GM23338 (cell line): ENCODE measurements around the gene STK17A. TPM values are rescaled to one million over a fixed set of nuclear protein-coding genes. Genes with fewer than 3 reads are reported as not detected.

Experiments
- ATAC-seq: fragments of 200-7000 bp; cut with Tn5 transposase; 3 replicates; pipeline ENCODE4 v1.9.1; 2020
- DNase-seq: peaks from one replicate; pipeline ENCODE4 v3.0.0-alpha.2; 2015; ENCODE audit warnings: low spot score
- H2AFZ ChIP-seq: fragments of 200-600 bp; sonication (generic); 2 replicates; pipeline ENCODE4 v1.8.0; 2016; ENCODE audit warnings: antibody characterized with exemption, mild to moderate bottlenecking, moderate library complexity
- H3F3A ChIP-seq: fragments of 200-600 bp; sonication (generic); replicated peaks from 2 replicates; pipeline ENCODE4 v1.8.0; 2017; ENCODE audit warnings: antibody characterized with exemption, mixed run types, low read depth
- H3K27ac ChIP-seq: fragments of 200-600 bp; sonication (generic); 2 replicates; pipeline ENCODE4 v1.6.1; 2016; ENCODE audit warnings: low read depth
- H3K27me3 ChIP-seq: fragments of 200-600 bp; sonication (generic); 2 replicates; pipeline ENCODE4 v1.8.0; 2016; ENCODE audit warnings: mild to moderate bottlenecking, mixed run types, moderate library complexity; ENCODE audit not compliant: insufficient read depth
- H3K36me3 ChIP-seq: fragments of 200-600 bp; sonication (generic); 2 replicates; pipeline ENCODE4 v1.8.0; 2016; ENCODE audit warnings: mild to moderate bottlenecking; ENCODE audit not compliant: insufficient read depth
- H3K4me1 ChIP-seq: fragments of 200-600 bp; sonication (generic); 2 replicates; pipeline ENCODE4 v1.8.0; 2016; ENCODE audit warnings: mild to moderate bottlenecking, moderate library complexity; ENCODE audit not compliant: insufficient read depth
- H3K4me2 ChIP-seq: fragments of 200-600 bp; sonication (generic); 2 replicates; pipeline ENCODE4 v1.7.1; 2017; ENCODE audit warnings: mixed run types
- H3K4me3 ChIP-seq: fragments of 200-600 bp; sonication (generic); 2 replicates; pipeline ENCODE4 v1.6.1; 2016; ENCODE audit warnings: mixed run types
- H3K79me2 ChIP-seq: fragments of 200-600 bp; sonication (generic); replicated peaks from 2 replicates; pipeline ENCODE4 v1.8.0; 2017; ENCODE audit warnings: mild to moderate bottlenecking; ENCODE audit not compliant: insufficient read depth
- H3K9me2 ChIP-seq: fragments of 200-600 bp; sonication (generic); 2 replicates; pipeline ENCODE4 v1.8.0; 2017; ENCODE audit not compliant: insufficient read depth
- H4K20me1 ChIP-seq: fragments of 200-600 bp; sonication (generic); replicated peaks from 2 replicates; pipeline ENCODE4 v1.8.0; 2017; ENCODE audit warnings: mild to moderate bottlenecking; ENCODE audit not compliant: insufficient read depth
- H3K27ac Mint-ChIP-seq: 2 replicates; pipeline ENCODE4 v1.8.0; 2020; ENCODE audit warnings: inconsistent platforms, mild to moderate bottlenecking, moderate library complexity, mixed read lengths
- H3K27me3 Mint-ChIP-seq: 3 replicates; pipeline ENCODE4 v1.8.0; 2022; ENCODE audit warnings: low read depth, mild to moderate bottlenecking, moderate library complexity, mixed read lengths, inconsistent platforms; ENCODE audit not compliant: insufficient read depth, poor library complexity
- H3K36me3 Mint-ChIP-seq: 3 replicates; pipeline ENCODE4 v1.8.0; 2021; ENCODE audit warnings: low read depth, mild to moderate bottlenecking, inconsistent platforms, moderate library complexity, mixed read lengths
- H3K4me1 Mint-ChIP-seq: 3 replicates; pipeline ENCODE4 v1.8.0; 2020; ENCODE audit warnings: mild to moderate bottlenecking, inconsistent platforms, mixed read lengths
- H3K4me3 Mint-ChIP-seq: 3 replicates; pipeline ENCODE4 v1.8.0; 2021; ENCODE audit warnings: moderate library complexity, mild to moderate bottlenecking, inconsistent platforms, mixed read lengths
- H3K9me3 Mint-ChIP-seq: 3 replicates; pipeline ENCODE4 v1.8.0; 2020; ENCODE audit warnings: moderate library complexity, mild to moderate bottlenecking, inconsistent platforms, mixed read lengths
- CREB1 ChIP-seq: fragments of 250-450 bp; sonication (Bioruptor Pico); IDR thresholded peaks from 2 replicates; pipeline ENCODE4 v1.5.0; 2020; ENCODE audit warnings: low read depth, mild to moderate bottlenecking, moderate library complexity
- EZH2 ChIP-seq: fragments of 200-600 bp; sonication (generic); IDR thresholded peaks from one replicate; pipeline ENCODE4 v1.8.0; 2017; ENCODE audit warnings: antibody characterized with exemption, mild to moderate bottlenecking, low read depth; ENCODE audit not compliant: unreplicated experiment
- EZH2phosphoT487 ChIP-seq: fragments of 200-600 bp; sonication (generic); IDR thresholded peaks from one replicate; pipeline ENCODE4 v1.8.1; 2018; ENCODE audit warnings: antibody characterized with exemption; ENCODE audit not compliant: unreplicated experiment
- JUNB ChIP-seq: IDR thresholded peaks from one replicate; pipeline ENCODE4 v1.6.1; 2016; ENCODE audit warnings: antibody characterized with exemption; ENCODE audit not compliant: unreplicated experiment
- NANOG ChIP-seq: IDR thresholded peaks from 2 replicates; pipeline ENCODE4 v1.6.1; 2016; ENCODE audit warnings: antibody characterized with exemption, borderline replicate concordance
- REST ChIP-seq: IDR thresholded peaks from one replicate; pipeline ENCODE4 v1.6.1; 2018; ENCODE audit warnings: antibody characterized with exemption; ENCODE audit not compliant: unreplicated experiment
- ZNF331 ChIP-seq: fragments of 250-450 bp; sonication (Bioruptor Pico); IDR thresholded peaks from 2 replicates; pipeline ENCODE4 v1.5.0; 2020; ENCODE audit warnings: low read depth, mild to moderate bottlenecking, moderate library complexity
- ZNF462 ChIP-seq: fragments of 250-450 bp; sonication (Bioruptor Pico); IDR thresholded peaks from 2 replicates; pipeline ENCODE4 v1.5.0; 2020; ENCODE audit warnings: mild to moderate bottlenecking, moderate library complexity
- polyA plus RNA-seq: library from polyadenylated mRNA; unstranded; fragments of >200 nt; fragmentation: Nextera tagmentation; extraction: Ambion mirVana; gene quantifications from 2 replicates; pipeline ENCODE4 v1.2.1, GENCODE V29; 2016
- total RNA-seq: library from RNA; depleted of rRNA; stranded (reverse); fragments of >200 nt; shearing (Covaris generic); gene quantifications from 2 replicates; pipeline ENCODE4 v1.2.3, GENCODE V29; 2014
- TF ChIP-seq, protein P1 (sequence below): IDR thresholded peaks from 2 replicates; pipeline ENCODE4 v1.6.1; 2016; ENCODE audit warnings: antibody characterized with exemption

Gene STK17A
- total and polyA plus RNA-seq, 2 experiments from 2014 or later, result 21.2 to 21.8 TPM

DNA sequence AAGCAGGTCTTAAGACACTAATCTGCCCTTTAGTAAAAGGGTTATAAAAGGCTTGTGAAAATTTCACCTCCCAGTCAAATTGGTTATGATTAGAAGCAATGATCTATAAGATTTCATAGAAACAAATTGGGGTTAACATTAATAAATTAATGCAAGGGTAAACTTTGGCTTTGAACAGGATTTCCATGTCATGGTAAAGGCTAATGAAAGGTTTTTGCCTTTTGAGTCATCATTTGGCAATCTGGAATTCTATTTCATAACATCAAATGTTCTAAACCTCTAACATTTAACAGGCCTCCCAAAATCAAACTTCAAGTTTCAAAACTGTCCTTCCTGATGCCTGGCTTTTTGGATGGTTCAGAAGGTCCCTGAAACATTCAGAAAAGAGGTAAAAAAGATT is 84.0 kb downstream of the STK17A start:
- peaks cover 40% of the 10 kb centered on the region for H3K4me1 ChIP-seq
- H3K36me3 ChIP-seq, result no peaks in the 10 kb centered on the region
- Mint-ChIP-seq H3K4me3 (no peak overlapping the region), H3K27ac (no peak overlapping the region), H3K36me3 (peaks cover 60% of the 10 kb centered on the region), H3K9me3 (peaks cover 23% of the 10 kb centered on the region; the same call in 2 of the 3 replicates), H3K4me1 (peaks cover 18% of the 10 kb centered on the region), H3K27me3 (no peaks in the 10 kb centered on the region)
- TF ChIP-seq CREB1 (CRISPR knock-in tag) (no peak), EZH2 (no peak), ZNF331 (CRISPR knock-in tag) (no peak), JUNB (no peak), EZH2phosphoT487 (no peak), ZNF462 (no peak), NANOG (no peak), REST (no peak)
- TF ChIP-seq, protein P1, sequence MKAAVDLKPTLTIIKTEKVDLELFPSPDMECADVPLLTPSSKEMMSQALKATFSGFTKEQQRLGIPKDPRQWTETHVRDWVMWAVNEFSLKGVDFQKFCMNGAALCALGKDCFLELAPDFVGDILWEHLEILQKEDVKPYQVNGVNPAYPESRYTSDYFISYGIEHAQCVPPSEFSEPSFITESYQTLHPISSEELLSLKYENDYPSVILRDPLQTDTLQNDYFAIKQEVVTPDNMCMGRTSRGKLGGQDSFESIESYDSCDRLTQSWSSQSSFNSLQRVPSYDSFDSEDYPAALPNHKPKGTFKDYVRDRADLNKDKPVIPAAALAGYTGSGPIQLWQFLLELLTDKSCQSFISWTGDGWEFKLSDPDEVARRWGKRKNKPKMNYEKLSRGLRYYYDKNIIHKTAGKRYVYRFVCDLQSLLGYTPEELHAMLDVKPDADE, result no peak
- H3K79me2 ChIP-seq, result peaks cover 93% of the 10 kb centered on the region
- no peaks in the 10 kb centered on the region for H4K20me1 ChIP-seq
- H3K27ac ChIP-seq, result no peak overlapping the region
- H3F3A ChIP-seq, result no peaks in the 10 kb centered on the region
- no peaks in the 10 kb centered on the region for H3K9me2 ChIP-seq
- no peak for ATAC-seq
- no peak overlapping the region for H2AFZ ChIP-seq
- no peaks in the 10 kb centered on the region for H3K27me3 ChIP-seq
- no peak overlapping the region for H3K4me2 ChIP-seq
- no peak overlapping the region for H3K4me3 ChIP-seq
- DNase-seq, result no peak
